GM12878 (cell line): ENCODE data around the gene MTA3. TPM values are rescaled to one million over a fixed set of nuclear protein-coding genes. Genes with fewer than 3 reads are reported as not detected.
A peak's percentile ranks its signal among the peaks of the same experiment; 100 is the strongest.

Experiments
- ATF7 ChIP-seq: fragments of 450-650 bp; IDR thresholded peaks from 2 replicates; pipeline ENCODE4 v1.6.1; 2016; ENCODE audit warnings: low read depth, mild to moderate bottlenecking
- BACH1 ChIP-seq: fragments of 450-650 bp; IDR thresholded peaks from 2 replicates; pipeline ENCODE4 v1.6.1; 2017; ENCODE audit warnings: mild to moderate bottlenecking, borderline replicate concordance
- CBX3 ChIP-seq: fragments of 200-600 bp; sonication (generic); IDR thresholded peaks from 2 replicates; pipeline ENCODE4 v1.6.1; 2016; ENCODE audit warnings: low read depth, borderline replicate concordance
- CEBPB ChIP-seq, 2 experiments: fragments of 150-350 bp in 1 of 2; IDR thresholded peaks; 2 replicates each; pipeline ENCODE4 v1.6.1; 2012 to 2014; ENCODE audit warnings: low read depth in 2 of 2, low read length in 2 of 2, borderline replicate concordance in 1 of 2, inconsistent platforms in 1 of 2
- CREM ChIP-seq: IDR thresholded peaks from 2 replicates; pipeline ENCODE4 v1.6.1; 2014; ENCODE audit warnings: antibody characterized with exemption, low read depth
- CTCF ChIP-seq, 3 experiments: IDR thresholded peaks in 2 of 3; conservative IDR thresholded peaks in 1 of 3; 2 replicates each; pipeline ENCODE4 v1.5.1; 2011; ENCODE audit warnings: low read depth in 3 of 3, low read length in 3 of 3, mild to moderate bottlenecking in 3 of 3, control low read depth in 2 of 3, moderate library complexity in 2 of 3, inconsistent platforms in 1 of 3, mixed read lengths in 1 of 3; ENCODE audit not compliant: control insufficient read depth in 2 of 3, insufficient read depth in 1 of 3; ENCODE audit errors: extremely low read depth in 1 of 3
- FOXK2 ChIP-seq: fragments of 450-650 bp; IDR thresholded peaks from 2 replicates; pipeline ENCODE4 v1.6.1; 2017; ENCODE audit warnings: mild to moderate bottlenecking, moderate library complexity
- FOXM1 ChIP-seq: IDR thresholded peaks from 2 replicates; pipeline ENCODE4 v1.6.1; 2012; ENCODE audit warnings: low read depth, mild to moderate bottlenecking, inconsistent platforms, low read length, moderate library complexity
- HDAC6 ChIP-seq: fragments of 200-600 bp; sonication (generic); IDR thresholded peaks from one replicate; pipeline ENCODE4 v1.8.0; 2017; ENCODE audit warnings: antibody characterized with exemption; ENCODE audit not compliant: unreplicated experiment
- MYC ChIP-seq: IDR thresholded peaks from 2 replicates; pipeline ENCODE4 v1.6.1; 2011; ENCODE audit warnings: mild to moderate bottlenecking, low read length, moderate library complexity, inconsistent platforms; ENCODE audit not compliant: insufficient read depth, insufficient replicate concordance, insufficient read length, severe bottlenecking
- NKRF ChIP-seq: fragments of 450-650 bp; conservative IDR thresholded peaks from 2 replicates; pipeline ENCODE4 v1.6.1; 2017; ENCODE audit warnings: mild to moderate bottlenecking, moderate library complexity
- NR2C1 ChIP-seq: fragments of 450-650 bp; IDR thresholded peaks from 2 replicates; pipeline ENCODE4 v1.6.1; 2017; ENCODE audit warnings: antibody characterized with exemption, mild to moderate bottlenecking, moderate library complexity
- POLR2A ChIP-seq: IDR thresholded peaks from 2 replicates; pipeline ENCODE4 v1.6.1; 2011; ENCODE audit warnings: low read depth, mild to moderate bottlenecking, low read length
- POLR2AphosphoS5 ChIP-seq: IDR thresholded peaks from 2 replicates; pipeline ENCODE4 v1.6.1; 2011; ENCODE audit warnings: mild to moderate bottlenecking, low read length, inconsistent platforms
- RUNX3 ChIP-seq: IDR thresholded peaks from 2 replicates; pipeline ENCODE4 v1.6.1; 2012; ENCODE audit warnings: low read length, inconsistent platforms
- SREBF1 ChIP-seq: IDR thresholded peaks from 2 replicates; pipeline ENCODE4 v1.6.1; 2012; ENCODE audit warnings: mild to moderate bottlenecking, low read length
- STAT3 ChIP-seq: IDR thresholded peaks from 2 replicates; pipeline ENCODE4 v1.6.1; 2011; ENCODE audit warnings: low read depth, low read length, improper control_type of control experiment
- ZNF687 ChIP-seq: fragments of 450-650 bp; IDR thresholded peaks from 2 replicates; pipeline ENCODE4 v1.6.1; 2017; ENCODE audit warnings: mild to moderate bottlenecking, moderate library complexity
- polyA plus RNA-seq, 11 experiments: library from polyadenylated mRNA; depleted of rRNA in 4 of 11; unstranded in 6 of 11; stranded (reverse) in 5 of 11; fragments of >200 nt; fragmentation: Nextera tagmentation in 4 of 11; fragmentation: Illumina TruSeq in 1 of 11; extraction: Ambion mirVana in 4 of 11; extraction: Trizol in 1 of 11; gene quantifications; 1 replicate in 1 of 11; 2 replicates in 10 of 11; pipeline versions ENCODE4 v1.2.1 to v1.2.3, GENCODE V29; 2011 to 2016; ENCODE audit warnings: inconsistent platforms in 2 of 11, missing spikeins in 2 of 11, low read depth in 1 of 11
- total RNA-seq, 4 experiments: library from RNA; depleted of rRNA in 3 of 4; stranded (reverse); fragments of >200 nt in 3 of 4; fragmentation: Illumina TruSeq in 1 of 4; extraction: Trizol in 1 of 4; gene quantifications; 2 replicates each; pipeline versions ENCODE4 v1.2.1 to v1.2.3, GENCODE V29; 2013 to 2021
- TF ChIP-seq, protein P1 (sequence below): IDR thresholded peaks from 2 replicates; pipeline ENCODE4 v1.6.1; 2011; ENCODE audit warnings: low read depth, low read length, improper control_type of control experiment, borderline replicate concordance

Gene MTA3
- total and polyA plus RNA-seq, 10 of the 15 experiments (the other 5 are each of a cell fraction or from before 2014, with no cell fraction given): 17.6 to 45.5 (median 26.5) TPM

GRCh38 chr2:42792087-42792582 lies 223.7 kb downstream of the MTA3 start (continued):
- TF ChIP-seq CTCF (IDR thresholded peaks at IDR 0.05 in 2 of 3, conservative IDR thresholded peaks at IDR 0.05 in 1 of 3; ENCODE audit: control insufficient read depth in 2 of 3, extremely low read depth in 1 of 3, insufficient read depth in 1 of 3, low read depth in 3 of 3, low read length in 3 of 3): no peak; a peak in 1 of 6 replicates
- no peak for TF ChIP-seq HDAC6
- no peak for TF ChIP-seq SREBF1
- TF ChIP-seq, protein P1, sequence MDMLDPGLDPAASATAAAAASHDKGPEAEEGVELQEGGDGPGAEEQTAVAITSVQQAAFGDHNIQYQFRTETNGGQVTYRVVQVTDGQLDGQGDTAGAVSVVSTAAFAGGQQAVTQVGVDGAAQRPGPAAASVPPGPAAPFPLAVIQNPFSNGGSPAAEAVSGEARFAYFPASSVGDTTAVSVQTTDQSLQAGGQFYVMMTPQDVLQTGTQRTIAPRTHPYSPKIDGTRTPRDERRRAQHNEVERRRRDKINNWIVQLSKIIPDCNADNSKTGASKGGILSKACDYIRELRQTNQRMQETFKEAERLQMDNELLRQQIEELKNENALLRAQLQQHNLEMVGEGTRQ: no peak
- 0 out of 2 replicates have a peak, but pooled peaks have one; percentile 15 for TF ChIP-seq BACH1
- TF ChIP-seq MYC: no peak
- TF ChIP-seq POLR2A: peak; percentile 53; the same call in 1 of the 2 replicates
- TF ChIP-seq FOXK2: no peak
- 0 out of 2 replicates have a peak, but pooled peaks have one; percentile 40 for TF ChIP-seq ZNF687
- TF ChIP-seq CREM: no peak
- no peak for TF ChIP-seq CBX3
- no peak for TF ChIP-seq ATF7
- TF ChIP-seq NR2C1: no peak
- TF ChIP-seq STAT3: no peak
- no peak for TF ChIP-seq CEBPB (IDR thresholded peaks at IDR 0.05; ENCODE audit: borderline replicate concordance in 1 of 2, low read depth in 2 of 2, low read length in 2 of 2)
- no peak for TF ChIP-seq FOXM1
- TF ChIP-seq RUNX3: no peak
- TF ChIP-seq POLR2AphosphoS5: 0 out of 2 replicates have a peak, but pooled peaks have one; percentile 22
- TF ChIP-seq NKRF: no peak
